Measurements from ENCODE around the gene CYYR1. TPM values are rescaled to one million over a fixed set of nuclear protein-coding genes. Genes with fewer than 3 reads are reported as not detected.

The CYYR1 gene
- total RNA-seq, 4 donors from 2014 or later = 1.2 to 11.6 (median 5.2) TPM

DNA sequence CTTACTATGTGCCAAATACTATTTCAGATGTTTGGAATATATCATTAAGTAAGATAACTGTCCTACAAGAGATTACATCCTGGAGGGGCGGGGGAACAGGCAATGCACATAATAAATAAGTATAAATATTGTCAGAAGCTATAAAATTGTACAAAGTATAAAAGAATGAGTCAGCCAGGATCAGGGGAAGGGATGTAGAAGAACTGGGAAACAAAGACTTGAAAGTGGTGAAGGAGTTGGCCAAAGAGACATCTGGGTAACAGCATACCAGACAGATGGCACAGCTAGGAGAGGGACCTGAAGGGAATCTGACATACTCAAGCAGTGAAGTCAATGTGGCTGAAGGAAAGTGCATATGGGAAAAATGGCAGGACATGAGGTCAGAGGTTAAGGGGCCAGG lies 53.9 kb downstream of the CYYR1 start:
- Histone ChIP-seq H3K4me3 (no peak overlapping the region), H3K36me3 (no peaks in the 10 kb centered on the region), H3K27me3 (no peaks in the 10 kb centered on the region), H3K4me1 (peaks cover 0 to 6% (median 0%) of the 10 kb centered on the region in 3 donors), H3K27ac (no peak overlapping the region), H3K9me3 (no peaks in the 10 kb centered on the region)
- intact Hi-C loops (cut with DNase I) = no loop called here
- 75 to 92% methylated on average over 1 of the region's 1 CpG for WGBS, 2 donors
- TF ChIP-seq, protein P1, sequence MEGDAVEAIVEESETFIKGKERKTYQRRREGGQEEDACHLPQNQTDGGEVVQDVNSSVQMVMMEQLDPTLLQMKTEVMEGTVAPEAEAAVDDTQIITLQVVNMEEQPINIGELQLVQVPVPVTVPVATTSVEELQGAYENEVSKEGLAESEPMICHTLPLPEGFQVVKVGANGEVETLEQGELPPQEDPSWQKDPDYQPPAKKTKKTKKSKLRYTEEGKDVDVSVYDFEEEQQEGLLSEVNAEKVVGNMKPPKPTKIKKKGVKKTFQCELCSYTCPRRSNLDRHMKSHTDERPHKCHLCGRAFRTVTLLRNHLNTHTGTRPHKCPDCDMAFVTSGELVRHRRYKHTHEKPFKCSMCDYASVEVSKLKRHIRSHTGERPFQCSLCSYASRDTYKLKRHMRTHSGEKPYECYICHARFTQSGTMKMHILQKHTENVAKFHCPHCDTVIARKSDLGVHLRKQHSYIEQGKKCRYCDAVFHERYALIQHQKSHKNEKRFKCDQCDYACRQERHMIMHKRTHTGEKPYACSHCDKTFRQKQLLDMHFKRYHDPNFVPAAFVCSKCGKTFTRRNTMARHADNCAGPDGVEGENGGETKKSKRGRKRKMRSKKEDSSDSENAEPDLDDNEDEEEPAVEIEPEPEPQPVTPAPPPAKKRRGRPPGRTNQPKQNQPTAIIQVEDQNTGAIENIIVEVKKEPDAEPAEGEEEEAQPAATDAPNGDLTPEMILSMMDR (IDR thresholded peaks at IDR 0.05) = no peak
- TF ChIP-seq POLR2A (IDR thresholded peaks at IDR 0.05) = no peak
- no peak for DNase-seq

DNA sequence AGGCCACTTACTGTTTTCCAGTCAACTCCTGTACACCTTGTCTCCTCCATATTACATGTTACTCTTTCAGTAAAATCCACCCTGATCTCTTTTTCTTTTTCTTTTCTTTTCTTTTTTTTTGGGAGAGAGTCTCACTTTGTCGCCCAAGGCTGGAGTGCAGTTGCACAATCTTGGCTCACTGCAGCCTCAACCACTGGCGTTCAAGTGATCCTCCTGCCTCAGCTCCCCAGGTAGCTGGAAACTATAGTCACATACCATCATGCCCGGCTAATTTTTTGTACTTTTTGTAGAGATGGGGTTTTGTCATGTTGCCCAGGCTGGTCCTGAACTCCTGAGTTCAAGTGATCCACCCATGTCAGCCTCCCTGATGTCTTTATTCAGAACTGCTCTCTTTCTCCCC lies 57.8 kb downstream of the CYYR1 start:
- Histone ChIP-seq H3K36me3 (no peaks in the 10 kb centered on the region), H3K27ac (no peak overlapping the region), H3K4me3 (no peak overlapping the region), H3K4me1 (peaks cover 0 to 10% (median under 1%) of the 10 kb centered on the region in 3 donors), H3K9me3 (no peaks in the 10 kb centered on the region), H3K27me3 (no peaks in the 10 kb centered on the region)
- intact Hi-C loops (cut with DNase I) = no loop called here
- no peak for DNase-seq
- 45 to 64% methylated on average over 3 of the region's 3 CpGs for WGBS, 2 donors
- TF ChIP-seq POLR2A (IDR thresholded peaks at IDR 0.05) = no peak

DNA sequence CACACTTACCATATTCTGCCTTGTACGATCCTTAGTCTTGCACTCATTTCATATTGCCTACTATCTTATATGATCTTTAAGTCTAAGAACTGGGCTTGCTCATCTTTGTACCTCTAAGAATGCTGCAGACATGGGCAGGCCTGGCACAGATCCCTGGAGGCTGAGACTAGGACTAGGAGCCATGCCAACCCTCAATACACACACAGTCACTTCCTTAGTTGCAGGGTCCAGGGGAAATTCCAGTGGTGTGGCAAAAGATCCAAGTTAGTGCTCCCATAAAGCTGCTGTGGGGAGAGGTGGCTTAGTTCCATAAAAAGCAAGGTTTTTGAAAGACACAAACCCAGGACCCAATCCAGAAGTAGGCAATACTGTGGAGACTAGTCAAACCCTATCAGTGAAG lies 59.9 kb downstream of the CYYR1 start:
- Histone ChIP-seq H3K4me3 (no peak overlapping the region), H3K27ac (no peak overlapping the region), H3K4me1 (peaks cover 0 to 10% (median 2%) of the 10 kb centered on the region in 3 donors), H3K36me3 (no peaks in the 10 kb centered on the region), H3K27me3 (no peaks in the 10 kb centered on the region), H3K9me3 (no peaks in the 10 kb centered on the region)
- no peak for TF ChIP-seq POLR2A (IDR thresholded peaks at IDR 0.05)
- TF ChIP-seq, protein P1 (IDR thresholded peaks at IDR 0.05) = no peak
- intact Hi-C loops (cut with DNase I) = no loop called here
- WGBS, 2 donors = 67 to 83% methylated on average over 1 of the region's 1 CpG
- DNase-seq = no peak

DNA sequence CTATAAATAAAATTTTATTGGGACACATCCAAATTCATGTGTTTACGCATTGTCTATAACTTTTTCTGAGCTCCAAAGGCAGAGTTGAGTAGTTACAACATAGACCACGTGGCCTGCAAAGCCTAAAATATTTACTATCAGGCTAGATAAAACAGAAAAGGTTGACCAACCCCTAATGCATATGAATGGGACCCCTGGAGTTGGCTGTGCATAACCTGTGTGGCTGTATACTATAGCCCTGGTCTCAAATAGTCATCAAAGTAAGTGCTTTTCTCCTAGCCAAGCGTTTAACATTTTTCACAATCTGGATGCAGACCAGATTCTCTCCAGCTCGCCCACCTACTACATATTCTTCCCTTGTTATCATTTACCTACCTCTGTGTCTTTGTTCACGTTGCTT lies 60.4 kb downstream of the CYYR1 start:
- H3K4me1 ChIP-seq = peaks cover 0 to 10% (median 2%) of the 10 kb centered on the region in 3 donors
- WGBS, 2 donors = 73 to 77% methylated on average over 5 of the region's 5 CpGs
- no peak overlapping the region for H3K4me3 ChIP-seq
- H3K9me3 ChIP-seq = no peaks in the 10 kb centered on the region
- intact Hi-C loops (cut with DNase I) = no loop called here
- no peaks in the 10 kb centered on the region for H3K36me3 ChIP-seq
- H3K27me3 ChIP-seq = no peaks in the 10 kb centered on the region
- no peak for DNase-seq
- TF ChIP-seq, protein P1 (IDR thresholded peaks at IDR 0.05) = no peak
- no peak for TF ChIP-seq POLR2A (IDR thresholded peaks at IDR 0.05)
- H3K27ac ChIP-seq = no peak overlapping the region

DNA sequence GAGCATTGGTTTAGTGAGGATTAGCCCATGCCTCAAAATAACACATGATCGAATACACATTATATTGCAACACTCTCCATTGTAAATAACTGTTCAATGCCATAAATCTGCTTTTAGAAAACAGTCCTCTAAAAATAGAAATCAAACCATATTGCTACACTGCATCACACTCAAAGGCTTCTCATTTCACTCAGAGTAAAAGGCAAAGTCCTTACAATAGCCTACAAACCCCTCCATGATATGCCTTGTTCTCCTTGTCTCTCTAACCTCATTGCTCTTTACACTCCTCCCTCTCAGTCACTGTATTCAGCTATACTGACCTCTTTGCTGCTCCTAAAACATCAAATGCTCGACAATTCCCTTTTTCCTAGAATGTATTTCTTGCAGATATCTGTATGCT lies 64.2 kb downstream of the CYYR1 start:
- intact Hi-C loops (cut with DNase I) = no loop called here
- Histone ChIP-seq H3K4me3 (no peak overlapping the region), H3K9me3 (no peaks in the 10 kb centered on the region), H3K27me3 (no peaks in the 10 kb centered on the region), H3K4me1 (peaks cover 0 to 4% (median 2%) of the 10 kb centered on the region in 3 donors), H3K27ac (no peak overlapping the region), H3K36me3 (no peaks in the 10 kb centered on the region)
- WGBS, 2 donors = 70 to 71% methylated on average over 2 of the region's 2 CpGs
- no peak for DNase-seq
- TF ChIP-seq, protein P1 (IDR thresholded peaks at IDR 0.05) = no peak
- TF ChIP-seq POLR2A (IDR thresholded peaks at IDR 0.05) = no peak

DNA sequence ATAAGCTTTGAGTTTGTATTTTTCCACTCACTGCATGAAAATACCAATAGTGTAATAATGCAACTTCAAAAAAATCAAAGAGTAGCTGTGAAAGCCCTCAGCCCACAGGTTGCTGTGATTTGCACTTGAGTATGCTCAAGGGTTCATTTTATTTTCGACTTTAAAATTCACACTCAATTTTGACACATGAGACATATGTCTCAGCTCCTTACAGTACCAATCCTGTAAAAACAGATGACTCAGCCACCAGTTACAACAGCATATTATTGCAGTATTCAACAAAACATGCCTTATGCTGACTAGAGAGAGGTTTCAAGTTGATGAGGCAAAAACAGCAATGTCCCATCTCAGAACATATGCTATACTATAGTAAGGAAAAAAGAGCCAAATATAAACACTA lies 66.1 kb downstream of the CYYR1 start:
- WGBS, 2 donors = 29 to 41% methylated on average over 1 of the region's 1 CpG
- intact Hi-C loops (cut with DNase I) = no loop called here
- Histone ChIP-seq H3K4me3 (no peak overlapping the region), H3K9me3 (no peaks in the 10 kb centered on the region), H3K36me3 (no peaks in the 10 kb centered on the region), H3K27me3 (no peaks in the 10 kb centered on the region), H3K4me1 (peaks cover 0 to 2% (median 0%) of the 10 kb centered on the region in 3 donors), H3K27ac (no peak overlapping the region)
- no peak for DNase-seq
- TF ChIP-seq POLR2A (IDR thresholded peaks at IDR 0.05) = no peak
- TF ChIP-seq, protein P1 (IDR thresholded peaks at IDR 0.05) = no peak
